SKM-1 treated with dmso at 0.1 percent for 144 hours (cell line): ENCODE results near the gene TACR1.
"Not testable (repeated sequence)": the region's sequence is repeated elsewhere in the genome, so short reads cannot be mapped to it uniquely, and the experiment has no call there.

ENCODE experiments used
- DNase-seq: peaks from one replicate; lab custom pipeline; 2025; ENCODE audit not compliant: unreplicated experiment; lab: John Stamatoyannopoulos, UW

Gene TACR1

GRCh38 chr2:75147884-75148283 is 51.4 kb downstream of the TACR1 start:
- DNase-seq: not testable (repeated sequence)

DNA sequence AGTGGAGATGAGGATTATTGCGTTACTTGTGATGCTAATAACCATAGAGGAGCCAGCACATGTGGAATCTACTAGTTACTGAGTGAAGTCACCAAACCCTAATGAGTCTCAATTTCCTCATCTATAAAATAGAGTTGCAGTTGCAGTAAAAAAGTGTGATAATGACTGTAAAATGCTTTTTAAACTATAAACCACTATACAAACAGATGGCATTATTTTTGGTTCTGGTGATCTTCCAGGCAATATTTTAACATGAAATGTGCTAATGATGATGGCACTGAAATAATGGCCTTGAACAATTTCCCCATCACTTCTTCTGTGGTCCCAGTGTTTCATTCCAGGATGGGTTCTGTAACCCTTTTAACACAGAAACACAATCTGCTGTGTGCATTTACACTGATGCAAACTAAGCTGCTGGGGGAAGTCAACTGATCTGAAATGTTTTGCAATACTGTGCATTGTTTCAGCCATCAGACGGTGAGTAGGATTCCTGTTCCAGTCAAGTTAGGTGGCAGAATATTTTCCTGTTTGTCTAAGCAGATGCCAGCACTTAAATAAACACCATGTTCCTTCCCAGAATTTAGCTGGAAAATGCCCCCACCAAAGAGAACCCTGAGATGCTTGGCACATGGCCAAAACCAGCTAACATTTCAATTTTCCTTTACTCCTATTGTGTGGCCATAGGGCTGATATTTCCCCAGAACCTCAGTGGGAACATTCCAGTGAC is 52.6 kb downstream of the TACR1 start:
- DNase-seq: no peak

DNA sequence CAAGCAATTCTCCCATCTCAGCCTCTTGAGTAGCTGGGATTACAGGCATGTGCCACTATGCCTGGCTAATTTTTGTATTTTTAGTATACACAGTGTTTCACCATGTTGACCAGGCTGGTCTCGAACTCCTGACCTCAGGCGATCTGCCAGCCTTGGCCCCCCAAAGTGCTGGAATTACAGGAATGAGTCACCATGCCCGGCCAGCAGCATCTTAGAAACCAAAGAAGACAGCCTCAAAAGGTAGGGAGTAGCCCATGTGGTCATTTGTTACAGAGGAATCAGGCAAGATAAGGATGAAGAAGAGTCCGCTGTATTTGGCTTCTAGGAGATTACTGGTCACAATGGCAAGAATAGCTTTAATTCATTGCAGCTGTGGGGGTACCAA is 53.1 kb downstream of the TACR1 start:
- DNase-seq: not testable (repeated sequence)

- no peak for DNase-seq
Observed at GRCh38 chr2:75142081-75142480, 57.2 kb downstream of the TACR1 start.

DNA sequence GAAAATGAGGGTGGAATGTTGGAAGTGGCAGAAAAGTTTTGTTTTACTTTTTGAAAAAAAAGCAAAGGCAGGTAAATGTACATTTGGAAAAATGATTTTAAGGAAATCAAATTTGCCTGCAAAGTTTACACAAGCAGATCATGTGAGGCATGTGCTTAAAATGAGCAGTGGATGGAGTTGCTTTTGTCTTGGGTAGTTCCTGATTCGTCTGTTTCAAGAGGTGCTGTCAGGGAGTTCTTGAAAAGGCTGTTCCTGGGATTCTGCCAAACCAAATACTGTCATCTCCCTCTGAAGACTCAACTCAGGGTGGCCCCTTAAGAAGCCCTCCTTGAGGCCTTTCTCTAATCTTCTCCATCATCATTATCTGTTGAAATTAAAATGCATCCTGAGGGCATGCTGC is 59.0 kb downstream of the TACR1 start:
- DNase-seq: no peak

- no peak for DNase-seq
Observed at GRCh38 chr2:75139171-75139570, 60.1 kb downstream of the TACR1 start.

DNA sequence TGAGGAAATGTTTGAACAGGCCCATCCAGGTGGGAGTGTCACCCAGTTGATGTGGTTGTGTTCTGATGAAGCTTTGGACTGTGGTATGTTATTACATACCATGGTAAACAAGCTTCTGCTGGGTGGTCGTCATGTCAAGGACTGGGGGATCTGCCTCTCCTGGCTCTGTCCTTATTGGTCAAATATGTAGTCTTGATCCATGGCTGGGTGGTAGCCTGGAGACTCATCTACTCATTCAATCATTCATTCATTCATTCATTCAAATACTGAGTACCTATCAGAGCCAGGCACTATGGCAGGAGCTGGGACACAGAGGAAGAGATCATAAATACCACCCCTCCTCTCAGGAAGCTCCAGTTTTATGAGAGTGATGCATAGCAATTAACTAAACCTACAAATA is 60.8 kb downstream of the TACR1 start:
- DNase-seq: no peak

DNA sequence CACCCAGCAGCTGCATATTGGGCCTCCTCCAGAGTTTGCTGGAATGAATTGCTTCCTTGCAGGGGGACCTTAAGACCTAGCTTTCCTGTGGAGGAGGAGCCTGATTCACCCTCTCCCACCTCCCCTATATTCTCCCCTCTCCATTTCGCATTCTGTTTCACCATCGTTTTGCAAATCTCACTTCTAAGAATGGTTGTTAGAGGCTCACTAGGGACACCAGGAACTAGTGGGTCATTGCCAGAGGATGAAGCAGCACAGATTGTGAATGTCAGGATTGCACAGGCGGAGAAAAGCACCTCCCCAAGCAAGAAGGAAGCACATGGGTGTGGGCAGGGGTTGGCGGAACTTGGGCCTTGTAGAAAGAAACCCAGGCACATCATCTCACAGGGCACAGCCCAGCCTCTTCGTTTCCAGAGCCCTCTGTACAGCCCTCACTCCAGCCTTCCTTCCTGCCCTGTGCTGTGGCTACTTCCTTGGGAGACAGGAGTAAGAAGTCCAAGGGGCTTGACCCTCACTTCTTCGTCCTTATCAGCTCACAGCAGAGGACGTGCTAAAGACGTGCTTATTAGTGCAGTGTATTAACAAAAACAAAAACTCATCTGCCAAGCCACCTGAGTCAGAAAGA is 63.4 kb downstream of the TACR1 start:
- DNase-seq: no peak

DNA sequence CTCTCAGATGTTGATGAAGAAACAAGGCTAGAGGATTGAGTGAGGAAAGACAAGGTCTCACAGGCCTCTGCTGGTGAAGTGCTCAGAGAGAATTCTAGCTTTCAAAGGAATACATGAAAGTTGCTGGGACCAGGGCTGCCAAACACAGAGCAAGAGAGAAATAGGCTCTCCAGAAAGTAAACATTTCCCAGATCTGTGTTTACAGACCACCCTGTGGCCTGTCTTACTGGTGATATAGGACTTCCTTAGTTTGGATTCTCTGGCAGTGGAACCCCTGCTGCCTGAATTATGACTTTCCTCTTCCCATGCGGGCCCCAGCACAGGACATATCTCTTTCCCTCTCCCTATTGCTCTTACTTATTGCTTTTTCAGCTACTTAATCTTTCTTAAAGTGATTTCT is 64.5 kb downstream of the TACR1 start:
- no peak for DNase-seq

DNA sequence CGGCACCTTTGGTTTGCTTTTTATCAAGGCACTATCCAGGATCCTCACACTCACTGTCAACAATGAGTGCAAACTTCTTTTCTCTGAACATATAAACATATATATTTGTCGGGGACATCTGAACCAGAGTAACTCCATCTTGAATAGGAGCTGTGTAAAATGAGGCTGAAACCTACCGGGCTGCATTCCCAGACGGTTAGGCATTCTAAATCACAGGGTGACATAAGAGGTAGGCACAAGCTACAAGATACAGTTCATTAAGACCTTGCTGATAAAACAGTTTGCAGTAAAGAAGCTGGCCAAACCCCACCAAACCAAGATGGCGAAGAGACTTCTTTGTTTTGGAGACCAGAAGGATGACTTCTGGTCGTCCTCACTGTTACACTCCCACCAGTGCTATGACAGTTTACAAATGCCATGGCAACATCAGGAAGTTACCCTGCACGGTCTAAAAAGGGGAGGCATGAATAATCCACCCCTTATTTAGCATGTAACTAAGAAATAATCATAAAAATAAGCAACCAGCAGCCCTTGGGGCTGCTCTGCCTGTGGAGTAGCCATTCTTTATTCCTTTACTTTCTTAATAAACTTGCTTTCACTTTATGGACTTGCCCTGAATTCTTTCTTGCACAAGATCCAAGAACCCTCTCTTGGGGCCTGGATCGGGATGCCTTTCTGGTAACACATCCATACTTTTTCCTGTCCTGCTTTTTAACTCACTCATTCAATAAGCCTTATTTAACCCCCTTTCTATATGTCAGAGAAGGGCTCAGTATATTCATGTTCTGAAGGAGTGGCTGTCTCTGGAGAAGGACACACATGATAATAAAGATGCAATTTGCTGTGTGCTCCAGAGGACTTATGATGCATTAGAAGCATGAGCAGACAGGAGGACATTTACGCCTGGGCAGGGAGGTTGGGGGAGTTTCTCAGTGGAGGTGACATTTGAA is 65.4 kb downstream of the TACR1 start:
- no peak for DNase-seq

DNA sequence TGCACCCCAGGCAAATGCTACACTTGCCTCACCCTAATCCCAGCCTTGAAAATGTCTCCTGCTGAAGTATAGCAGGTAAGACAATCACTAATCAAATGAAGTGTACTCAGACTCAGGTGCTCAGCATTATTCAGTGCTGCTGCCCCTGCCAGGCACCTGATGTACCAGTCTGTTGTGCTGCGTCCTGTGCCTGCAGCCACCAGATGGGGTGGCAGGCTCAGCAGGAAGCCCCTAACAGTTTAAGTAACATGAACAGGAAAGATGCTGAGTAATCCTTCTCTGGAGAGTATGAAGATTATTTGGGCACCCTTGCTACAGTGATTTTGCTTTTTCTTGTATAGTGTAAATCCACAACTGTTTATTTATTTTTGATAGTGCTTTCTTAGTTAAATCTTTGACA is 69.1 kb downstream of the TACR1 start:
- no peak for DNase-seq

GRCh38 chr2:75123876-75124275 is 75.4 kb downstream of the TACR1 start:
- no peak for DNase-seq

- no peak for DNase-seq
Observed at GRCh38 chr2:75113231-75113869, 86.0 kb downstream of the TACR1 start.

- no peak for DNase-seq
Observed at GRCh38 chr2:75108937-75109482, 90.3 kb downstream of the TACR1 start.

GRCh38 chr2:75102011-75102410 is 97.3 kb downstream of the TACR1 start:
- no peak for DNase-seq

- DNase-seq: no peak
Observed at GRCh38 chr2:75100801-75101151, 98.5 kb downstream of the TACR1 start.

DNA sequence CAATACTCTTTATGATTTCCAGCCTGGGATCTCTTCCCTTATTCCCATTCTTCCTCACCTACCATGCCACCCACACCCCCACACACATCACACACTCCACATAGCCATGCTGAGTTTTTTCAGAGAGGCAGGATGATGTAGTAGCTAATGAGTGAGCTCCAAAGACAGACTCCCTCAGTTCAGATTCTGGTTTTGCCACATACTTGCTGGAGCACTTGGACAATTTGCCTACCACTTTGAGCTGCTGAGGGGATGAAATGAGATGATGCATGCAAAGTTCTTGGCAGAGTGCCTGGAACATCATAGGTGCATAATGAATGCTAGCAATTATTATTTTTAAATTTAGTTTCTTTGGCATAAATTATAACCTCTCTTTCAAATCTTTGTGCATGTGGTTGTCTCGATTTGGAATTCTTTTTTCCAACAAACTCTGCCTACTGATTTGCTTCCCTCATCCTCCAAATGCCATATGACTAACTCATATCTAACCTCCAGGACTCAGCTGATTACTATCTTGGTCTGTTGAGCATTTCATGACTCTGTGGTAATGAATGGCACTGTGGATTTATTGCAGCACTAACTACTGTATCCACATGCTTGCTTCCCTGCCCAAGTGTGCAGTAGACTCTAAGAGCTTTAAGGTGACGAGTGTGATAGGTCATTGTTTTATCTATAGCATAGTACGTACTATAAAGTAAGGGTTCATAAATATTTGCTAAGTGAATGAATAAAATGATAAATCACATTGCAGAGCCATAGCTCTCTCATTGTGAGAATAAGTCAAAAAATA is 99.1 kb downstream of the TACR1 start:
- DNase-seq: no peak

- no peak for DNase-seq
Observed at GRCh38 chr2:75099521-75099922, 99.8 kb downstream of the TACR1 start.

- peak; percentile 60 for DNase-seq
Observed at GRCh38 chr2:75098856-75099255, 100.5 kb downstream of the TACR1 start.

DNA sequence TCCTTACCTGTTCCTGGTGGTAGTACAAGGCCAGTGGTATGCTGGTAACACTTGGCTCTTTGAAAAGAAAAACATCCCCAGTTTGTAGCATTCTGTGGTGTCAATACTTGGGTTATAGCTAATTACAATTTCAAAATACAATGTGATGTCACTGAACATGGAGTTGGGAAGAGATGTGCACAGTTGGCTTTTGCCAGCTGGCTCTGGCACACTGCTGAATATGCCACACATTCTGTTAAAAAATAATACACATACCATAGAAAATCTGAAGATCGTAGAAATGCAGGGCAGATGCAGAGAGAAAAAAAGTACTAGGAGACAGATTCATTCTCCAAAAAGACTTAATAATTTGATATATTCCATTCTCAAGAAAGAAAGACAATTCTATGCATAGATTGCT is 101.5 kb downstream of the TACR1 start:
- DNase-seq: no peak
